Measurements from ENCODE around the gene STEAP1.

DNA sequence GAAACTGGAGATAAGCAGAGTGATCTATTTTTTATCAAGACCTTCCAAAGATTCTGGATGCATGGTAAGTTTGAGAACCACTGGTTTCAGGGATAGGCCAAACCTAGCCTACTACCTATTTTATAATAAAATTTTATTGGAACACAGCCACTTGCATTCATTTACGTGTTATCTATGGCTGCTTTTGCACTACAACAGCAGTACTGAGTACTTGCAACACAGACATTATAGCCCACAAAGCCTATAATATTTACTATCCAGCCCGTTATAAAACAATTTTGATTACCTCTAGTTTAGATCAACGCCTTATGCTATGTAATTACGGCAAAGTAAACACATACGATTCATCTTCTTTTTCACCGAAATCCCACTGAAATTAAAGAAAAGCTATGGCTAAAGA is 18.4 kb downstream of the STEAP1 start:
- TF ChIP-seq, protein P1, sequence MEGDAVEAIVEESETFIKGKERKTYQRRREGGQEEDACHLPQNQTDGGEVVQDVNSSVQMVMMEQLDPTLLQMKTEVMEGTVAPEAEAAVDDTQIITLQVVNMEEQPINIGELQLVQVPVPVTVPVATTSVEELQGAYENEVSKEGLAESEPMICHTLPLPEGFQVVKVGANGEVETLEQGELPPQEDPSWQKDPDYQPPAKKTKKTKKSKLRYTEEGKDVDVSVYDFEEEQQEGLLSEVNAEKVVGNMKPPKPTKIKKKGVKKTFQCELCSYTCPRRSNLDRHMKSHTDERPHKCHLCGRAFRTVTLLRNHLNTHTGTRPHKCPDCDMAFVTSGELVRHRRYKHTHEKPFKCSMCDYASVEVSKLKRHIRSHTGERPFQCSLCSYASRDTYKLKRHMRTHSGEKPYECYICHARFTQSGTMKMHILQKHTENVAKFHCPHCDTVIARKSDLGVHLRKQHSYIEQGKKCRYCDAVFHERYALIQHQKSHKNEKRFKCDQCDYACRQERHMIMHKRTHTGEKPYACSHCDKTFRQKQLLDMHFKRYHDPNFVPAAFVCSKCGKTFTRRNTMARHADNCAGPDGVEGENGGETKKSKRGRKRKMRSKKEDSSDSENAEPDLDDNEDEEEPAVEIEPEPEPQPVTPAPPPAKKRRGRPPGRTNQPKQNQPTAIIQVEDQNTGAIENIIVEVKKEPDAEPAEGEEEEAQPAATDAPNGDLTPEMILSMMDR (IDR thresholded peaks at IDR 0.05; ENCODE audit: low read depth, low read length), result no peak
- TF ChIP-seq MYC (IDR thresholded peaks at IDR 0.05; ENCODE audit: low read depth, low read length), result no peak
